GM19395 (cell line): ENCODE data around the gene MR1.

Experiments
- ATAC-seq: cut with Tn5 transposase; IDR thresholded peaks from one replicate; pipeline ENCODE4 v1.9.1; 2021; ENCODE audit warnings: mild to moderate bottlenecking, moderate library complexity; ENCODE audit not compliant: unreplicated experiment

MR1 gene

GRCh38 chr1:181089676-181090544 lies 56.1 kb downstream of the MR1 start:
- ATAC-seq, result peak; percentile 42

- no peak for ATAC-seq
Measured at GRCh38 chr1:181090641-181091126, 56.9 kb downstream of the MR1 start.

GRCh38 chr1:181091309-181092040 lies 57.7 kb downstream of the MR1 start:
- no peak for ATAC-seq

- no peak for ATAC-seq
Measured at GRCh38 chr1:181092056-181092455, 58.3 kb downstream of the MR1 start.

GRCh38 chr1:181092883-181093458 lies 59.2 kb downstream of the MR1 start:
- no peak for ATAC-seq

- ATAC-seq, result no peak
Measured at GRCh38 chr1:181094416-181095212, 60.8 kb downstream of the MR1 start.

GRCh38 chr1:181095260-181095659 lies 61.5 kb downstream of the MR1 start:
- ATAC-seq, result no peak

GRCh38 chr1:181095763-181096184 lies 62.0 kb downstream of the MR1 start:
- ATAC-seq, result no peak

GRCh38 chr1:181097242-181097641 lies 63.5 kb downstream of the MR1 start:
- no peak for ATAC-seq

GRCh38 chr1:181099152-181100014 lies 65.6 kb downstream of the MR1 start:
- ATAC-seq, result peak; percentile 70

GRCh38 chr1:181100015-181100905 lies 66.5 kb downstream of the MR1 start:
- ATAC-seq, result no peak

GRCh38 chr1:181100934-181101333 lies 67.2 kb downstream of the MR1 start:
- no peak for ATAC-seq

GRCh38 chr1:181101581-181102226 lies 67.9 kb downstream of the MR1 start:
- ATAC-seq, result no peak

GRCh38 chr1:181102841-181103240 lies 69.1 kb downstream of the MR1 start:
- ATAC-seq, result no peak

GRCh38 chr1:181103399-181103798 lies 69.6 kb downstream of the MR1 start:
- ATAC-seq, result no peak

- ATAC-seq, result no peak
Measured at GRCh38 chr1:181104042-181104789, 70.4 kb downstream of the MR1 start.

GRCh38 chr1:181104790-181105133 lies 71.0 kb downstream of the MR1 start:
- ATAC-seq, result peak; percentile 14
